Measurements from ENCODE around the gene CCDC90B. TPM values are rescaled to one million over a fixed set of nuclear protein-coding genes. Genes with fewer than 3 reads are reported as not detected.

The CCDC90B gene
- total and polyA plus RNA-seq, 10 of the 15 experiments (the other 5 are each of a cell fraction or from before 2014, with no cell fraction given): 33.2 to 91.5 (median 59.2) TPM

DNA sequence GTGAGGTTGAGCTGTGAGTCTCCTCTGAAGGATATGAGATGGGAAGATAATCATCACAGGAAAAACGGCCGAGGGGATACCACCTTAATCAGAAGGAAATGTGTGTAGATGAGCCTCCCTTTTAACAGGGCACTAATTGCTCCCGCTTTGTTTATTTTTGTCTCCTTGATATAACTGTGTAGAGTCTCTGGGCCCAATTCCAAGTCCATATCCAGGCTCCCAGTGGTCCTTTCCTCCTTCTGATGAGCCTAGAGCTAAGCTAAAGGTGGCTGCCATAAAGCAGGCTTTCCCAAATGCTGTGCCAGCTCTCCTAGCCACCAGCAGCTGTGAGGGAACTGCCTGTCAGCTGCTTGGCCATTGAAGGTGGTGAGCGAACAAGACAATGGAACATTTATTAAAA is 17.1 kb upstream of the CCDC90B start:
- no peaks in the 10 kb centered on the region for H3K9me3 ChIP-seq (replicated peaks; ENCODE audit: control insufficient read depth, insufficient read depth, low read length)
- intact Hi-C loops (cut with micrococcal nuclease; ENCODE audit: unreplicated experiment) (no loop called here), in situ Hi-C loops (cut with MboI) (no loop called here)
- H3K4me1 ChIP-seq (ENCODE audit: control insufficient read depth, insufficient read depth, low read length): no peaks in the 10 kb centered on the region
- no peak for ATAC-seq
- SMC1A ChIA-PET (ENCODE audit: uncharacterized antibody, unreplicated experiment): interaction anchor here (1.4 to 2.0 kb wide), 2 partner anchors 11 to 21 kb away, joined by 3 to 9 read pairs; no protein-coding TSS in a partner anchor
- H3K79me2 ChIP-seq (ENCODE audit: control insufficient read depth, insufficient read depth, low read length): no peaks in the 10 kb centered on the region
- DNase-seq (ENCODE audit: low read depth, low spot score): no peak
- no TSS peak for BruUV-seq (replicated peaks)
- CTCF ChIA-PET: interaction anchor here (0.6 to 2.6 kb wide), 2 partner anchors 11 to 53 kb away, joined by 3 to 20 read pairs; no protein-coding TSS in a partner anchor
- no peak overlapping the region for H3K9ac ChIP-seq (ENCODE audit: control insufficient read depth, insufficient read depth, low read length)
- H2AFZ ChIP-seq (ENCODE audit: control insufficient read depth, low read depth, low read length): no peak overlapping the region
- no peaks in the 10 kb centered on the region for H3K36me3 ChIP-seq (ENCODE audit: control insufficient read depth in 2 of 2, insufficient read depth in 2 of 2, low read length in 1 of 2)
- H3K27me3 ChIP-seq (replicated peaks in 1 of 2; ENCODE audit: control insufficient read depth in 2 of 2, insufficient read depth in 2 of 2, low read length in 1 of 2): no peaks in the 10 kb centered on the region
- POLR2A ChIA-PET: no interaction called here
- TF ChIP-seq MEF2B (IDR thresholded peaks at IDR 0.05; ENCODE audit: partially characterized antibody, poor library complexity, severe bottlenecking) (no peak), SUZ12 (IDR thresholded peaks at IDR 0.05; ENCODE audit: unreplicated experiment) (no peak), ZBED1 (IDR thresholded peaks at IDR 0.05; ENCODE audit: borderline replicate concordance) (no peak), NFYB (IDR thresholded peaks at IDR 0.05; ENCODE audit: insufficient read depth, low read depth, low read length) (no peak)
- TF ChIP-seq, protein P1, sequence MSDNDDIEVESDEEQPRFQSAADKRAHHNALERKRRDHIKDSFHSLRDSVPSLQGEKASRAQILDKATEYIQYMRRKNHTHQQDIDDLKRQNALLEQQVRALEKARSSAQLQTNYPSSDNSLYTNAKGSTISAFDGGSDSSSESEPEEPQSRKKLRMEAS (IDR thresholded peaks at IDR 0.05; ENCODE audit: low read depth, low read length): no peak
- TF ChIP-seq, protein P2, sequence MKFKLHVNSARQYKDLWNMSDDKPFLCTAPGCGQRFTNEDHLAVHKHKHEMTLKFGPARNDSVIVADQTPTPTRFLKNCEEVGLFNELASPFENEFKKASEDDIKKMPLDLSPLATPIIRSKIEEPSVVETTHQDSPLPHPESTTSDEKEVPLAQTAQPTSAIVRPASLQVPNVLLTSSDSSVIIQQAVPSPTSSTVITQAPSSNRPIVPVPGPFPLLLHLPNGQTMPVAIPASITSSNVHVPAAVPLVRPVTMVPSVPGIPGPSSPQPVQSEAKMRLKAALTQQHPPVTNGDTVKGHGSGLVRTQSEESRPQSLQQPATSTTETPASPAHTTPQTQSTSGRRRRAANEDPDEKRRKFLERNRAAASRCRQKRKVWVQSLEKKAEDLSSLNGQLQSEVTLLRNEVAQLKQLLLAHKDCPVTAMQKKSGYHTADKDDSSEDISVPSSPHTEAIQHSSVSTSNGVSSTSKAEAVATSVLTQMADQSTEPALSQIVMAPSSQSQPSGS (IDR thresholded peaks at IDR 0.05; ENCODE audit: low read length): no peak
- no peak overlapping the region for H3K27ac ChIP-seq (ENCODE audit: control insufficient read depth, insufficient read depth)
- RAD21 ChIA-PET (ENCODE audit: unreplicated experiment): interaction anchor here (1.4 kb wide), 1 partner anchor 10 kb away, joined by 3 read pairs; no protein-coding TSS in a partner anchor
- no peaks in the 10 kb centered on the region for H4K20me1 ChIP-seq (ENCODE audit: control insufficient read depth, insufficient read depth)
- FAIRE-seq: no peak
- H3K4me3 ChIP-seq: no peak overlapping the region
- H3K4me2 ChIP-seq (ENCODE audit: control insufficient read depth, insufficient read depth): no peak overlapping the region
- 17% methylated on average over 4 of the region's 4 CpGs for WGBS (ENCODE audit: insufficient coverage, insufficient replicate concordance, low lambda C conversion rate, missing lambda C conversion rate)
